Measurements from ENCODE around the gene C1QL1. TPM values are rescaled to one million over a fixed set of nuclear protein-coding genes. Genes with fewer than 3 reads are reported as not detected.

Gene C1QL1
- total and polyA plus RNA-seq, 2 of the 13 experiments (the other 11 are each of a cell fraction or from before 2014, with no cell fraction given), result 0.11 TPM

DNA sequence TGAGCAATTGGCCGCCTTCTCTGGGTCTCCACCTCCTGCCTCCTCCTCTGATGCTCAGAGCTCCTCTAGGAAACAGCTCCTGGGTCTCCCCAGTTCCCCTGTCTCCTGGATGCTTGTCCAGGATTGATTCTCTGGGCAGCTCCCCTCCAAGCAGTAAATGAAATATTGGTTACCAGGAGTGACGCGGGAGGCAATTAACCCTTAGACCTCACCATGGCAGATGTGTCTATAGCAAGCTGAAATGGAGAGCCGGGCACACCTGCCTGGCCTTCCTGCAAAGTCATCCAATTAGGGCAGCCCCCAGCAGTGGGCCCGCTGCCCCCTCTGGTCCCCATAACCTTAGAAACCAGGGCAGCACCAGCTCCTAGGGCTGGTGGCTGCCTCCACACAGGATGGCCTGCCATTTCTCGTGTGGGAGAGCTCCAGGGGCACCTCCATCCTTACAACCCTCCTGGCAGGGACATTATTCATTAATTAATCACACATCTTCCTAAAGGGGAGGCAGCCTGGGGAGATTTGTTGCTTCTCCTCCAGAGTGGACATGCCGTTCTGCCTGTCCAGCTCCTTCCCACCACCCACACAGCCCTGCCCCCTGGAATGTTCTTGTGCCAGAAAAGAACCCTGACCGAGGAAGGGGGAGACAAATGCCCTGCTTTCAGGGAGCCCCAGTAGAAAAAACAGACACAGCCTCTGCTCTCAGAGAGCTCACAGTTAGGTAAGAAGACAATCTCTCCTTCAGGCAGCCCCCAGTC lies 12.3 kb downstream of the C1QL1 start:
- no peak for DNase-seq (ENCODE audit: low spot score)
- ChIA-PET CTCF (ENCODE audit: low intra/inter-chr PET ratio, low total read pairs) (no interaction called here), POLR2A (no interaction called here)
- Histone ChIP-seq H3K4me3 (replicated peaks in 1 of 3; ENCODE audit: insufficient read depth in 1 of 3, low read depth in 2 of 3, low read length in 3 of 3) (no peak overlapping the region), H3K9me3 (ENCODE audit: low read length) (no peaks in the 10 kb centered on the region), H4K20me1 (ENCODE audit: insufficient read depth, low read length) (no peaks in the 10 kb centered on the region), H2AFZ (ENCODE audit: low read length) (no peak overlapping the region), H3K79me2 (ENCODE audit: insufficient read depth, low read length) (no peaks in the 10 kb centered on the region), H3K27ac (ENCODE audit: extremely low read length, insufficient read depth, low read length) (no peak overlapping the region), H3K4me2 (ENCODE audit: low read depth, low read length) (peak overlapping the region; percentile 84; the same call in 1 of the 2 replicates), H3K4me1 (ENCODE audit: insufficient read depth, low read length) (peaks cover 27% of the 10 kb centered on the region), H3K27me3 (ENCODE audit: control insufficient read depth in 1 of 2, insufficient read depth in 2 of 2, low read length in 2 of 2) (peaks cover 0 to 9% of the 10 kb centered on the region in 2 experiments; a peak in 1 of 5 replicates), H3K9ac (ENCODE audit: insufficient read depth, low read depth, low read length) (no peak overlapping the region), H3K36me3 (replicated peaks in 1 of 2; ENCODE audit: control insufficient read depth in 1 of 2, insufficient read depth in 2 of 2, low read length in 2 of 2) (no peaks in the 10 kb centered on the region)
- intact Hi-C loops (cut with micrococcal nuclease; ENCODE audit: unreplicated experiment), result no loop called here
- in situ Hi-C loops (cut with HindIII; ENCODE audit: extremely low pct_ligation_motif_present, low pct_unique_long_range_greater_than_20kb), result no loop called here
- no peak for ATAC-seq
- FAIRE-seq, result no peak
- 50% methylated on average over 7 of the region's 8 CpGs for WGBS (ENCODE audit: low lambda C conversion rate)
- BruUV-seq (replicated peaks), result no TSS peak
- TF ChIP-seq ZNF652 (CRISPR knock-in tag; IDR thresholded peaks at IDR 0.05; ENCODE audit: borderline replicate concordance, low read depth) (peak; percentile 31; the same call in 1 of the 2 replicates), ZNF264 (CRISPR knock-in tag; IDR thresholded peaks at IDR 0.05) (no peak), ZNF225 (CRISPR knock-in tag; IDR thresholded peaks at IDR 0.05) (no peak), ZNF850 (CRISPR knock-in tag; conservative IDR thresholded peaks at IDR 0.05) (no peak), ZNF644 (CRISPR knock-in tag; IDR thresholded peaks at IDR 0.05; ENCODE audit: low read depth) (no peak)
- TF ChIP-seq, protein P1, sequence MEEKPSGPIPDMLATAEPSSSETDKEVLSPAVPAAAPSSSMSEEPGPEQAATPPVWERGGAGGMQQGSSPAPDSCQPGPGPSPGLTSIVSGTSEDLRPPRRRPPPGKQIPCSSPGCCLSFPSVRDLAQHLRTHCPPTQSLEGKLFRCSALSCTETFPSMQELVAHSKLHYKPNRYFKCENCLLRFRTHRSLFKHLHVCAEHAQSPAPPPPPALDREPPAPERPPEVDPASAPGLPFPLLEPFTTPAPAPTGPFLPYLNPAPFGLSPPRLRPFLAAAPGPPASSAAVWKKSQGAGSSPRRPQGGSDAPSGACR (CRISPR knock-in tag; IDR thresholded peaks at IDR 0.05), result no peak
- TF ChIP-seq, protein P2, sequence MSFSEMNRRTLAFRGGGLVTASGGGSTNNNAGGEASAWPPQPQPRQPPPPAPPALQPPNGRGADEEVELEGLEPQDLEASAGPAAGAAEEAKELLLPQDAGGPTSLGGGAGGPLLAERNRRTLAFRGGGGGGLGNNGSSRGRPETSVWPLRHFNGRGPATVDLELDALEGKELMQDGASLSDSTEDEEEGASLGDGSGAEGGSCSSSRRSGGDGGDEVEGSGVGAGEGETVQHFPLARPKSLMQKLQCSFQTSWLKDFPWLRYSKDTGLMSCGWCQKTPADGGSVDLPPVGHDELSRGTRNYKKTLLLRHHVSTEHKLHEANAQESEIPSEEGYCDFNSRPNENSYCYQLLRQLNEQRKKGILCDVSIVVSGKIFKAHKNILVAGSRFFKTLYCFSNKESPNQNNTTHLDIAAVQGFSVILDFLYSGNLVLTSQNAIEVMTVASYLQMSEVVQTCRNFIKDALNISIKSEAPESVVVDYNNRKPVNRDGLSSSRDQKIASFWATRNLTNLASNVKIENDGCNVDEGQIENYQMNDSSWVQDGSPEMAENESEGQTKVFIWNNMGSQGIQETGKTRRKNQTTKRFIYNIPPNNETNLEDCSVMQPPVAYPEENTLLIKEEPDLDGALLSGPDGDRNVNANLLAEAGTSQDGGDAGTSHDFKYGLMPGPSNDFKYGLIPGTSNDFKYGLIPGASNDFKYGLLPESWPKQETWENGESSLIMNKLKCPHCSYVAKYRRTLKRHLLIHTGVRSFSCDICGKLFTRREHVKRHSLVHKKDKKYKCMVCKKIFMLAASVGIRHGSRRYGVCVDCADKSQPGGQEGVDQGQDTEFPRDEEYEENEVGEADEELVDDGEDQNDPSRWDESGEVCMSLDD (CRISPR knock-in tag; IDR thresholded peaks at IDR 0.05; ENCODE audit: borderline replicate concordance), result no peak
- TF ChIP-seq, protein P3, sequence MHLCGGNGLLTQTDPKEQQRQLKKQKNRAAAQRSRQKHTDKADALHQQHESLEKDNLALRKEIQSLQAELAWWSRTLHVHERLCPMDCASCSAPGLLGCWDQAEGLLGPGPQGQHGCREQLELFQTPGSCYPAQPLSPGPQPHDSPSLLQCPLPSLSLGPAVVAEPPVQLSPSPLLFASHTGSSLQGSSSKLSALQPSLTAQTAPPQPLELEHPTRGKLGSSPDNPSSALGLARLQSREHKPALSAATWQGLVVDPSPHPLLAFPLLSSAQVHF (CRISPR knock-in tag; IDR thresholded peaks at IDR 0.05), result no peak

Data from HepG2 (cell line).